Stimulated activated CD4-positive, alpha-beta T cell treated with anti-CD3 and anti-CD28 coated beads, TNF-alpha, amount 100 ng/mL, for 4 hours (primary cell): ENCODE results near the gene LRRC41.
"Not testable (repeated sequence)": the region's sequence is repeated elsewhere in the genome, so short reads cannot be mapped to it uniquely, and the experiment has no call there.

Experiments used
- DNase-seq, 3 experiments: peaks; one replicate each; pipeline ENCODE4 v3.0.0-alpha.2; 2020; ENCODE audit warnings: low read depth in 3 of 3

LRRC41 gene

GRCh38 chr1:46244656-46245371, 58.6 kb downstream of the LRRC41 start:
- no peak for DNase-seq

GRCh38 chr1:46243831-46244230, 59.6 kb downstream of the LRRC41 start:
- DNase-seq = not testable (repeated sequence)

- no peak for DNase-seq
These were observed 60.5 kb downstream of the LRRC41 start for GRCh38 chr1:46242918-46243317.

GRCh38 chr1:46241733-46242132, 61.7 kb downstream of the LRRC41 start:
- not testable (repeated sequence) for DNase-seq

- DNase-seq = not testable (repeated sequence)
These were observed 64.6 kb downstream of the LRRC41 start for GRCh38 chr1:46238865-46239264.

- DNase-seq = no peak
These were observed 66.5 kb downstream of the LRRC41 start for GRCh38 chr1:46236882-46237281.

- DNase-seq = not testable (repeated sequence)
These were observed 72.2 kb downstream of the LRRC41 start for GRCh38 chr1:46231231-46231630.
